Erythroblast (primary cell): ENCODE data around the gene MAML2.
"Not testable (repeated sequence)": the region's sequence is repeated elsewhere in the genome, so short reads cannot be mapped to it uniquely, and the experiment has no call there.

Experiments
- DNase-seq, 2 experiments: peaks; one replicate each; lab custom pipeline; 2025; lab: John Stamatoyannopoulos, UW
- GATA1 ChIP-seq: IDR thresholded peaks from 2 replicates; pipeline ENCODE4 v1.6.1; 2011; ENCODE audit warnings: low read depth, mild to moderate bottlenecking, control low read depth, low read length, moderate library complexity
- POLR2A ChIP-seq: IDR thresholded peaks from 2 replicates; pipeline ENCODE4 v1.6.1; 2011; ENCODE audit warnings: mild to moderate bottlenecking, low read length

The MAML2 gene

GRCh38 chr11:96197801-96198701 is 144.9 kb downstream of the MAML2 start:
- DNase-seq: no peak
- TF ChIP-seq POLR2A (no peak), GATA1 (no peak)

- TF ChIP-seq GATA1: no peak
- TF ChIP-seq POLR2A: no peak
- DNase-seq: no peak
Measured at GRCh38 chr11:96197103-96197502, 145.9 kb downstream of the MAML2 start.

- DNase-seq: no peak
- TF ChIP-seq POLR2A (no peak), GATA1 (no peak)
Measured at GRCh38 chr11:96196181-96196662, 146.8 kb downstream of the MAML2 start.

- TF ChIP-seq GATA1: no peak
- TF ChIP-seq POLR2A: no peak
- DNase-seq: no peak
Measured at GRCh38 chr11:96195671-96196070, 147.3 kb downstream of the MAML2 start.

GRCh38 chr11:96194581-96195374 is 148.2 kb downstream of the MAML2 start:
- no peak for DNase-seq
- no peak for TF ChIP-seq GATA1
- TF ChIP-seq POLR2A: no peak

GRCh38 chr11:96193745-96194443 is 149.1 kb downstream of the MAML2 start:
- TF ChIP-seq POLR2A: no peak
- no peak for TF ChIP-seq GATA1
- DNase-seq: no peak

GRCh38 chr11:96191752-96192151 is 151.2 kb downstream of the MAML2 start:
- no peak for DNase-seq
- no peak for TF ChIP-seq GATA1
- TF ChIP-seq POLR2A: no peak

GRCh38 chr11:96189351-96189750 is 153.6 kb downstream of the MAML2 start:
- DNase-seq: no peak
- TF ChIP-seq GATA1: no peak
- TF ChIP-seq POLR2A: no peak

GRCh38 chr11:96188243-96189006 is 154.6 kb downstream of the MAML2 start:
- TF ChIP-seq GATA1 (no peak), POLR2A (no peak)
- no peak for DNase-seq

GRCh38 chr11:96187822-96188221 is 155.2 kb downstream of the MAML2 start:
- TF ChIP-seq GATA1 (no peak), POLR2A (no peak)

GRCh38 chr11:96186806-96187205 is 156.2 kb downstream of the MAML2 start:
- no peak for DNase-seq
- no peak for TF ChIP-seq GATA1

More at GRCh38 chr11:96187822-96188221, 155.2 kb downstream of the MAML2 start:
- DNase-seq: no peak

- TF ChIP-seq POLR2A: no peak
- no peak for TF ChIP-seq GATA1
- no peak for DNase-seq
Measured at GRCh38 chr11:96185220-96185768, 157.7 kb downstream of the MAML2 start.

GRCh38 chr11:96180937-96181336 is 162.1 kb downstream of the MAML2 start:
- DNase-seq: not testable (repeated sequence)
